GM23338 (cell line): Measurements from ENCODE around the gene IGSF21. TPM values are rescaled to one million over a fixed set of nuclear protein-coding genes. Genes with fewer than 3 reads are reported as not detected.

Experiments
- ATAC-seq: fragments of 200-7000 bp; cut with Tn5 transposase; 3 replicates; pipeline ENCODE4 v1.9.1; 2020
- DNase-seq: peaks from one replicate; pipeline ENCODE4 v3.0.0-alpha.2; 2015; ENCODE audit warnings: low spot score
- H2AFZ ChIP-seq: fragments of 200-600 bp; sonication (generic); 2 replicates; pipeline ENCODE4 v1.8.0; 2016; ENCODE audit warnings: antibody characterized with exemption, mild to moderate bottlenecking, moderate library complexity
- H3F3A ChIP-seq: fragments of 200-600 bp; sonication (generic); replicated peaks from 2 replicates; pipeline ENCODE4 v1.8.0; 2017; ENCODE audit warnings: antibody characterized with exemption, mixed run types, low read depth
- H3K27ac ChIP-seq: fragments of 200-600 bp; sonication (generic); 2 replicates; pipeline ENCODE4 v1.6.1; 2016; ENCODE audit warnings: low read depth
- H3K27me3 ChIP-seq: fragments of 200-600 bp; sonication (generic); 2 replicates; pipeline ENCODE4 v1.8.0; 2016; ENCODE audit warnings: mild to moderate bottlenecking, mixed run types, moderate library complexity; ENCODE audit not compliant: insufficient read depth
- H3K36me3 ChIP-seq: fragments of 200-600 bp; sonication (generic); 2 replicates; pipeline ENCODE4 v1.8.0; 2016; ENCODE audit warnings: mild to moderate bottlenecking; ENCODE audit not compliant: insufficient read depth
- H3K4me1 ChIP-seq: fragments of 200-600 bp; sonication (generic); 2 replicates; pipeline ENCODE4 v1.8.0; 2016; ENCODE audit warnings: mild to moderate bottlenecking, moderate library complexity; ENCODE audit not compliant: insufficient read depth
- H3K4me2 ChIP-seq: fragments of 200-600 bp; sonication (generic); 2 replicates; pipeline ENCODE4 v1.7.1; 2017; ENCODE audit warnings: mixed run types
- H3K4me3 ChIP-seq: fragments of 200-600 bp; sonication (generic); 2 replicates; pipeline ENCODE4 v1.6.1; 2016; ENCODE audit warnings: mixed run types
- H3K79me2 ChIP-seq: fragments of 200-600 bp; sonication (generic); replicated peaks from 2 replicates; pipeline ENCODE4 v1.8.0; 2017; ENCODE audit warnings: mild to moderate bottlenecking; ENCODE audit not compliant: insufficient read depth
- H3K9me2 ChIP-seq: fragments of 200-600 bp; sonication (generic); 2 replicates; pipeline ENCODE4 v1.8.0; 2017; ENCODE audit not compliant: insufficient read depth
- H4K20me1 ChIP-seq: fragments of 200-600 bp; sonication (generic); replicated peaks from 2 replicates; pipeline ENCODE4 v1.8.0; 2017; ENCODE audit warnings: mild to moderate bottlenecking; ENCODE audit not compliant: insufficient read depth
- H3K27ac Mint-ChIP-seq: 2 replicates; pipeline ENCODE4 v1.8.0; 2020; ENCODE audit warnings: inconsistent platforms, mild to moderate bottlenecking, moderate library complexity, mixed read lengths
- H3K27me3 Mint-ChIP-seq: 3 replicates; pipeline ENCODE4 v1.8.0; 2022; ENCODE audit warnings: low read depth, mild to moderate bottlenecking, moderate library complexity, mixed read lengths, inconsistent platforms; ENCODE audit not compliant: insufficient read depth, poor library complexity
- H3K36me3 Mint-ChIP-seq: 3 replicates; pipeline ENCODE4 v1.8.0; 2021; ENCODE audit warnings: low read depth, mild to moderate bottlenecking, inconsistent platforms, moderate library complexity, mixed read lengths
- H3K4me1 Mint-ChIP-seq: 3 replicates; pipeline ENCODE4 v1.8.0; 2020; ENCODE audit warnings: mild to moderate bottlenecking, inconsistent platforms, mixed read lengths
- H3K4me3 Mint-ChIP-seq: 3 replicates; pipeline ENCODE4 v1.8.0; 2021; ENCODE audit warnings: moderate library complexity, mild to moderate bottlenecking, inconsistent platforms, mixed read lengths
- H3K9me3 Mint-ChIP-seq: 3 replicates; pipeline ENCODE4 v1.8.0; 2020; ENCODE audit warnings: moderate library complexity, mild to moderate bottlenecking, inconsistent platforms, mixed read lengths
- CREB1 ChIP-seq: fragments of 250-450 bp; sonication (Bioruptor Pico); IDR thresholded peaks from 2 replicates; pipeline ENCODE4 v1.5.0; 2020; ENCODE audit warnings: low read depth, mild to moderate bottlenecking, moderate library complexity
- CTCF ChIP-seq, 2 experiments: fragments of 200-600 bp in 1 of 2; sonication (generic) in 1 of 2; conservative IDR thresholded peaks; 2 replicates each; pipeline versions ENCODE4 v1.5.1 to v1.6.1; 2016 to 2017; ENCODE audit warnings: antibody characterized with exemption in 2 of 2, low read depth in 2 of 2, mild to moderate bottlenecking in 2 of 2, moderate library complexity in 1 of 2
- ETS1 ChIP-seq: IDR thresholded peaks from 2 replicates; pipeline ENCODE4 v1.6.1; 2016; ENCODE audit warnings: antibody characterized with exemption
- NANOG ChIP-seq: IDR thresholded peaks from 2 replicates; pipeline ENCODE4 v1.6.1; 2016; ENCODE audit warnings: antibody characterized with exemption, borderline replicate concordance
- REST ChIP-seq: IDR thresholded peaks from one replicate; pipeline ENCODE4 v1.6.1; 2018; ENCODE audit warnings: antibody characterized with exemption; ENCODE audit not compliant: unreplicated experiment
- ZNF114 ChIP-seq: fragments of 250-450 bp; sonication (Bioruptor Pico); IDR thresholded peaks from 2 replicates; pipeline ENCODE4 v1.5.0; 2020; ENCODE audit warnings: mild to moderate bottlenecking, moderate library complexity
- ZNF331 ChIP-seq: fragments of 250-450 bp; sonication (Bioruptor Pico); IDR thresholded peaks from 2 replicates; pipeline ENCODE4 v1.5.0; 2020; ENCODE audit warnings: low read depth, mild to moderate bottlenecking, moderate library complexity
- polyA plus RNA-seq: library from polyadenylated mRNA; unstranded; fragments of >200 nt; fragmentation: Nextera tagmentation; extraction: Ambion mirVana; gene quantifications from 2 replicates; pipeline ENCODE4 v1.2.1, GENCODE V29; 2016
- total RNA-seq: library from RNA; depleted of rRNA; stranded (reverse); fragments of >200 nt; shearing (Covaris generic); gene quantifications from 2 replicates; pipeline ENCODE4 v1.2.3, GENCODE V29; 2014

IGSF21 gene
- total and polyA plus RNA-seq, 2 experiments from 2014 or later: 15.6 to 15.7 TPM

- TF ChIP-seq ZNF331 (no peak), REST (no peak), NANOG (no peak), ZNF114 (no peak)
These were observed 4.2 kb downstream of the IGSF21 start (continued) for GRCh38 chr1:18111605-18112297.

- no peak overlapping the region for H3K4me2 ChIP-seq
- H3K4me1 Mint-ChIP-seq: peaks cover 17% of the 10 kb centered on the region
- no peak for TF ChIP-seq CTCF (conservative IDR thresholded peaks at IDR 0.05; ENCODE audit: low read depth in 2 of 2)
- TF ChIP-seq CREB1 (CRISPR knock-in tag): no peak
- no peak for TF ChIP-seq ETS1
- peaks cover 16% of the 10 kb centered on the region for H3K4me1 ChIP-seq
- H3K9me2 ChIP-seq: no peaks in the 10 kb centered on the region
- H3K27ac ChIP-seq: no peak overlapping the region
- no peak overlapping the region for H3K4me3 Mint-ChIP-seq
- ATAC-seq (no peak), DNase-seq (no peak)
- no peaks in the 10 kb centered on the region; the same call in 2 of the 3 replicates for H3K36me3 Mint-ChIP-seq
- peaks cover 7% of the 10 kb centered on the region for H3F3A ChIP-seq
- no peaks in the 10 kb centered on the region for H3K36me3 ChIP-seq
- no peak overlapping the region for H2AFZ ChIP-seq
- H3K9me3 Mint-ChIP-seq: no peaks in the 10 kb centered on the region; the same call in 2 of the 3 replicates
- H3K79me2 ChIP-seq: peaks cover 30% of the 10 kb centered on the region
- no peak overlapping the region for H3K4me3 ChIP-seq
- peaks cover 16% of the 10 kb centered on the region for H4K20me1 ChIP-seq
- H3K27me3 ChIP-seq: peaks cover 49% of the 10 kb centered on the region
- H3K27ac Mint-ChIP-seq: no peak overlapping the region
- peaks cover 35% of the 10 kb centered on the region for H3K27me3 Mint-ChIP-seq
These were observed 5.0 kb downstream of the IGSF21 start for GRCh38 chr1:18112611-18113010.
